ENCODE measurements around the gene MMP25.
"Not testable (repeated sequence)": the region's sequence is repeated elsewhere in the genome, so short reads cannot be mapped to it uniquely, and the experiment has no call there.

Gene MMP25

GRCh38 chr16:3056336-3057180 lies 10.2 kb downstream of the MMP25 start:
- no peak for DNase-seq

DNA sequence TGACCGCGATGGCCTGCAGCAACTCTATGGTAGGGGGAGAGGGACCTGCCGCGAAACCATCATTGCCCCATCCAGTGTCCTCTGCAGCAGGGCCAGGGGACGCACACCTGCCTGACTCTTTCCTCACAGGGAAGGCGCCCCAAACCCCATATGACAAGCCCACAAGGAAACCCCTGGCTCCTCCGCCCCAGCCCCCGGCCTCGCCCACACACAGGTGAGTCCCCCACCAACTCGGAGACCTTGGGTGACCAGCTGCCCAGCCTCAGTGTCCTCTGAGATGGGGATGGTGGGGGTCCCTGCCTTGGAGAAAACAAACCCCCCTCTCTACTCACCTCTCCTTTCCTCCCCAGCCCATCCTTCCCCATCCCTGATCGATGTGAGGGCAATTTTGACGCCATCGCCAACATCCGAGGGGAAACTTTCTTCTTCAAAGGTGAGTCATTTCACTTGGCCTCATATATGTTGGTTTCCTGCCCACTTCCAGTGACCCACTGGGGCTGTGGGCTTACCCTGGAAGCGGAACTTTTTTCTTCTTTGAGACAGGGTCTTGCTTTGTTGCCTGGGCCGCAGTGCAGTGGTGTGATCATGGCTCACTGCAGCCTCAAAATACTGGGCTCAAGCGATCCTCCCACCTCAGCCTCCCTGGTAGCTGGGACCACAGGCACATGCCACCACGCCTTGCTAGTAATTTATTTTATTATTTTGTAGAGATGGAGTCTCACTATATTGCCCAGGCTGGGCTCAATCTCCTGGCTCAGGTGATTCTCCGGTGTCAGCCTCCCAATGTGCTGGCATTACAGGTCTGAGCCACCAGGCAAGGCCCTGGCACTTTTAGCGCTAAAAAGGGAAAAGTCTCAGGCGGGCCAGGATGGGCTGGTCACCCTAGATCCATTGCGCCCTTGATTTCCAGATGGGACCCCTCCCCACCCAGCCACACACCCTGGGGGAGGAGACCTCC lies 11.1 kb downstream of the MMP25 start:
- DNase-seq, result no peak

DNA sequence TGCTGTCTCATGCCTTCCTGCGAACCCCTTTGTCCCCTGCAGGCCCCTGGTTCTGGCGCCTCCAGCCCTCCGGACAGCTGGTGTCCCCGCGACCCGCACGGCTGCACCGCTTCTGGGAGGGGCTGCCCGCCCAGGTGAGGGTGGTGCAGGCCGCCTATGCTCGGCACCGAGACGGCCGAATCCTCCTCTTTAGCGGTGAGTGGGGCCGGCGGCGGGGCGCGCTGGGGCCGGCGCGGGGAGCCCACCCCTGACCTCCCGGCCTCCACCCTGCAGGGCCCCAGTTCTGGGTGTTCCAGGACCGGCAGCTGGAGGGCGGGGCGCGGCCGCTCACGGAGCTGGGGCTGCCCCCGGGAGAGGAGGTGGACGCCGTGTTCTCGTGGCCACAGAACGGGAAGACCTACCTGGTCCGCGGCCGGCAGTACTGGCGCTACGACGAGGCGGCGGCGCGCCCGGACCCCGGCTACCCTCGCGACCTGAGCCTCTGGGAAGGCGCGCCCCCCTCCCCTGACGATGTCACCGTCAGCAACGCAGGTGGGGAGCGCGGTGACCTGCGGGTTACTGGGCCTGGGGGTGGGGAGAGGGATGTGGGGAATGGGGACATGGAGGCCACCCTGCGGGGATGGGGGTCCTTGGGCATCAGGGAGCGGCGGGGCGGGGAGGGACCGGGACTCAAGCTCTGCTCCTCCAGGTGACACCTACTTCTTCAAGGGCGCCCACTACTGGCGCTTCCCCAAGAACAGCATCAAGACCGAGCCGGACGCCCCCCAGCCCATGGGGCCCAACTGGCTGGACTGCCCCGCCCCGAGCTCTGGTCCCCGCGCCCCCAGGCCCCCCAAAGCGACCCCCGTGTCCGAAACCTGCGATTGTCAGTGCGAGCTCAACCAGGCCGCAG lies 12.0 kb downstream of the MMP25 start:
- DNase-seq, result no peak

GRCh38 chr16:3059041-3059722 lies 12.8 kb downstream of the MMP25 start:
- DNase-seq, result peak; percentile 41

DNA sequence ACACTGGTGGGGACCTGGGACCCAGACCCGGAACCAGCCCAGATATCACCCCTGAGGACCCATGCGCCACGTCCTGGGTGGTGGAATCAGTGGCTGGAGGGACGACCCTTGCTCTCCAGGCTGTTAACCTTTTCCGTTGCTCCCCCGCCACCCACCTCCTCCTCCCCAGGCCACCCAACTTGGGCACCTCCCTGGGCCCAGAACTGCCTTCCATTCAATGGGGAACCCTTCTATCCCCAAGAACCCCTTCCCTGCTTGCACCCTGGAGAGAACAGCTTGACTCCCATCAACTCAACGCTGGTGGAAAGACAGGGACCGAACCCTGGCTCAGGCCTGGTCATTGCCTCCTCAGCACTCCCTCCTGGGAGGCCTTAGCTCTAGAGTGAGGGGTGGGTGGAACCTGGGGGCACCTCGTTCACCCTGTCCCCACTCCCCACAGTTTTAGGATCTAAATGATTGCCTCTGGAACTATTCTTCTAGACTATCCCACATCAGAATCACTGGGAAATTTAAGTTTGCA lies 13.4 kb downstream of the MMP25 start:
- DNase-seq, result no peak

- no peak for DNase-seq
Measured at GRCh38 chr16:3060339-3061127, 14.2 kb downstream of the MMP25 start.

DNA sequence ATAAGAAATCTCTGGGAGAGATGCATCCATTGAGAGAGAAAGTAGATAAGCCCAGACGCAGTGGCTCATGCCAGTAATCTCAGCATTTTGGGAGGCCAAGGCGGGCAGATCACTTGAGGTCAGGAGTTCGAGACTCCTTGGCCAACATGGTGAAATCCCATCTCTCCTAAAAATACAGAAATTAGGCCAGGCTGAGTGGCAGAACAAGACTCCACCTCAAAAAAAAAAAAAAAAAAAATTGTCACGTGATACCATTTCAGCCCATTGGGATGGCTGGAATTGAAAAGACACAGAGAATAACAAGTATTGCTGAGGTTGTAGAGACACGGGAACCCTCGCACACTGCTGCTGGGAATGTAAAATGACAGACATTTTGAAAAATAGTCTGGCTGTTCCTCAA lies 16.2 kb downstream of the MMP25 start:
- no peak for DNase-seq

DNA sequence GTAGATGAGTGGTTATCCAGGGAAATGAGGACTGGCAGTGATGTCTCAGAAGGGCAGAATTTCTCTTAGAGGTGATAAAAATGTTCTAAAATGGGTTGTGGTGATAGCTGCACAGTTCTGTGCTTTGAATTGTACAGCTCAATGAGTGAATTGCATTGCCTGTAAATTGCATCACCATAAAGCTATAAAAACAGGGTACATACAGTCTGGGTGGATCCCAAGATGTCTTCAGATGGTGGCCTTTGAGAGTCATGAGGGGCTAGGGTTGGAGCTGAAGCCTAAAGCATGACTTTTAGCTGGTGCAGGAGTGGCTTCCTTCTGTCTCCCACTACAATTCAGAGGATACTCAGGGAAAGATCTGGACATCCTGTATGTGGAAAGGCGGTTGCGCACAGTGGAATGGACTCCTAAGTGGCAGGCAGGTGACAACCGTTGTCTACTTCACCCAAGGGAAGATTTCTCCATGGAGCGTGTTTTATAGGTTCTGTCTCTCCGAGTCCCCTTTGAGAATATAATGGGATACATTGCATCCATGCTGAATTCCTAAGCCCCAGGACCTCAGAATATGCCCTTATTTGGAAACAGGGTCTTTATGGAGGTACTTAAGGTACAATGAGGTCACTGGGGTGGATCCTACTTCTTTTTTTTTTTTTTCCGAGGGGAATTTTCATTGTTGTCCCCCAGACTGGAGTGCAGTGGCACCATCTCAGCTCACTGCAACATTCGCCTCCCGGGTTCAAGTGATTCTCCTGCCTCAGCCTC lies 17.4 kb downstream of the MMP25 start:
- no peak for DNase-seq

GRCh38 chr16:3065069-3065741 lies 18.8 kb downstream of the MMP25 start, which contains the start of gene IL32:
IL32 (plus strand) TSS chr16:3065640; CDS start chr16:3065812, 172 bp downstream.
- DNase-seq, result no peak

- no peak for DNase-seq
Measured at GRCh38 chr16:3065742-3066439, 19.5 kb downstream of the MMP25 start.

DNA sequence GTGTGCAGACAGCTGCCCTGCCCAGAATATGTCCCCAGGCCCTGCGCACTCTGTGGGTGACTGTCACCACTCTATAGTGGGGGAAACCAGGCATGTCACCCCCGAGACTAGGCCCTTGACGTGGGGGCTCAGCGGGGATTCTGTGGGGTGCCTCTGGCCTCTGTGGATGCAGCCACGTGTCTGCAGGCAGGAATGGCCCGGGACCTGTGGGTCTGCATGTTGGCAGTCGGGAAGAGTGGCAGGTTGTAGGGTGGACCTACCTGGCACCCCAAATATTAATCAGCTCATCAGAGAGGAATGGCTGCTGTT lies 20.0 kb downstream of the MMP25 start:
- DNase-seq, result no peak

DNA sequence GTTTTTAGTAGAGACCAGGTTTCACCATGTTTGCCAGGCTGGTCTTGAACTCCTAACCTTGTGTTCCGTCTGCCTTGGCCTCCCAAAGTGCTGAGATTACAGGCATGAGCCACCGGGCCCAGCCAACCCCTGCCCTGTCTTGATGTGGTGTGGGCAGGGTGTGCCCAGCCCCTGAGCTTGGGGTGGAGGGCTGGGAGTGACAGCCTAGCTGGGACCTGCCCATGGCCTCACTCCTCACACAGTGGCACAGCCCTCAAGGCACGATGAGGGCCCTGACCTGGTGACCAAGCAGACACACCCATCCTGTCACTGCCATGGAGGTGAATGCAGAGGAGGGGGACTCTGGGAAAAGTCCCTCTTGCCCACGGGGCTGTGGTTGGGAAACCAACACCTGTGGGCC lies 22.1 kb downstream of the MMP25 start:
- no peak for DNase-seq

GRCh38 chr16:3069146-3069545 lies 22.8 kb downstream of the MMP25 start:
- not testable (repeated sequence) for DNase-seq

- no peak for DNase-seq
Measured at GRCh38 chr16:3070608-3071111, 24.3 kb downstream of the MMP25 start.

- no peak for DNase-seq
Measured at GRCh38 chr16:3071655-3072054, 25.3 kb downstream of the MMP25 start.

- not testable (repeated sequence) for DNase-seq
Measured at GRCh38 chr16:3072148-3072547, 25.8 kb downstream of the MMP25 start.

- DNase-seq, result not testable (repeated sequence)
Measured at GRCh38 chr16:3072576-3073263, 26.4 kb downstream of the MMP25 start.

GRCh38 chr16:3073448-3073847 lies 27.1 kb downstream of the MMP25 start:
- no peak for DNase-seq

All from NCI-H1105 (cell line).